GM19468 (cell line): Measurements from ENCODE around the gene DCDC1.

Source experiments
- ATAC-seq: cut with Tn5 transposase; IDR thresholded peaks from one replicate; pipeline ENCODE4 v1.9.1; 2021; ENCODE audit warnings: mild to moderate bottlenecking, moderate library complexity, moderate number of reproducible peaks; ENCODE audit not compliant: unreplicated experiment; ENCODE audit errors: extremely low read depth

DCDC1 gene

GRCh38 chr11:30873924-30874610 is 495.5 kb downstream of the DCDC1 start:
- ATAC-seq, result no peak

GRCh38 chr11:30868626-30869081 is 500.9 kb downstream of the DCDC1 start:
- no peak for ATAC-seq

GRCh38 chr11:30863209-30863608 is 506.3 kb downstream of the DCDC1 start:
- ATAC-seq, result no peak

GRCh38 chr11:30861531-30861930 is 508.0 kb downstream of the DCDC1 start:
- ATAC-seq, result no peak

GRCh38 chr11:30861064-30861463 is 508.5 kb downstream of the DCDC1 start:
- no peak for ATAC-seq

- no peak for ATAC-seq
Measured at GRCh38 chr11:30860146-30860545, 509.4 kb downstream of the DCDC1 start.

GRCh38 chr11:30859669-30860068 is 509.9 kb downstream of the DCDC1 start:
- no peak for ATAC-seq

GRCh38 chr11:30855383-30856006 is 514.0 kb downstream of the DCDC1 start:
- no peak for ATAC-seq

- no peak for ATAC-seq
Measured at GRCh38 chr11:30853439-30853838, 516.1 kb downstream of the DCDC1 start.

GRCh38 chr11:30852645-30853044 is 516.9 kb downstream of the DCDC1 start:
- ATAC-seq, result no peak

- no peak for ATAC-seq
Measured at GRCh38 chr11:30852091-30852490, 517.4 kb downstream of the DCDC1 start.

GRCh38 chr11:30837252-30837651 is 532.3 kb downstream of the DCDC1 start:
- ATAC-seq, result no peak

- ATAC-seq, result no peak
Measured at GRCh38 chr11:30832831-30833230, 536.7 kb downstream of the DCDC1 start.

- ATAC-seq, result no peak
Measured at GRCh38 chr11:30830681-30831080, 538.9 kb downstream of the DCDC1 start.

GRCh38 chr11:30826911-30827310 is 542.6 kb downstream of the DCDC1 start:
- no peak for ATAC-seq

GRCh38 chr11:30825723-30826122 is 543.8 kb downstream of the DCDC1 start:
- no peak for ATAC-seq

- no peak for ATAC-seq
Measured at GRCh38 chr11:30823119-30823518, 546.4 kb downstream of the DCDC1 start.

GRCh38 chr11:30821438-30821965 is 548.0 kb downstream of the DCDC1 start:
- no peak for ATAC-seq

GRCh38 chr11:30818721-30819120 is 550.8 kb downstream of the DCDC1 start:
- ATAC-seq, result no peak

GRCh38 chr11:30816959-30817880 is 552.3 kb downstream of the DCDC1 start:
- no peak for ATAC-seq

GRCh38 chr11:30815619-30816018 is 553.9 kb downstream of the DCDC1 start:
- no peak for ATAC-seq
